Pancreas (tissue), 10 donors: ENCODE data around the gene SNTG2. TPM values are rescaled to one million over a fixed set of nuclear protein-coding genes. Genes with fewer than 3 reads are reported as not detected.
"Not testable (repeated sequence)": the region's sequence is repeated elsewhere in the genome, so short reads cannot be mapped to it uniquely, and the experiment has no call there.

ENCODE experiments used
- ATAC-seq, 4 donors: fragments of 200-7000 bp; cut with Tn5 transposase; one replicate each; pipeline versions ENCODE4 v1.8.0 to v1.9.1; 2020; ENCODE audit warnings: mild to moderate bottlenecking in 4 of 4, moderate library complexity in 4 of 4
- DNase-seq, 6 donors: peaks; one replicate each; pipeline ENCODE4 v3.0.0-alpha.2; 2020
- FAIRE-seq: peaks from 2 replicates; lab custom pipeline; 2012; peaks lifted over from hg19 to GRCh38; lab: Jason Lieb, UNC
- H3K27ac ChIP-seq, 4 donors: fragments of 200-600 bp; sonication (generic); 1 replicate in 3 of 4; 2 replicates in 1 of 4; pipeline versions ENCODE4 v1.5.0 to v1.8.0; 2020
- H3K27me3 ChIP-seq, 4 donors: fragments of 200-600 bp; one replicate each; pipeline ENCODE4 v1.8.0; 2021
- H3K36me3 ChIP-seq, 3 donors: fragments of 200-600 bp; sonication (generic) in 1 of 3; one replicate each; pipeline versions ENCODE4 v1.5.0 to v1.8.0; 2020 to 2021
- H3K4me1 ChIP-seq, 3 donors: fragments of 200-600 bp; one replicate each; pipeline ENCODE4 v1.8.0; 2021
- H3K4me3 ChIP-seq, 4 donors: fragments of 200-600 bp; sonication (generic) in 2 of 4; one replicate each; pipeline versions ENCODE4 v1.5.0 to v1.8.0; 2020 to 2021
- H3K9me3 ChIP-seq, 4 donors: fragments of 200-600 bp; one replicate each; pipeline ENCODE4 v1.8.0; 2021
- CTCF ChIP-seq, 4 donors: fragments of 200-600 bp; sonication (generic) in 3 of 4; IDR thresholded peaks; one replicate each; pipeline versions ENCODE4 v1.5.0 to v1.8.0; 2021; ENCODE audit warnings: antibody characterized with exemption in 4 of 4
- WGBS, 2 donors: extraction: QIAGEN DNeasy Blood & Tissue Kit; methylation state at CpG; one replicate each; pipeline ENCODE4 v1.1.7; 2013; 5-methylcytosine and 5-hydroxymethylcytosine counted together
- intact Hi-C, 3 donors: fragments of 100-400 bp; cut with DNase I; formaldehyde crosslinking; loops; one replicate each; pipeline versions ENCODE4 v1.11.1 to v1.14.2; 2022
- polyA plus RNA-seq, 2 donors: library from polyadenylated mRNA; stranded (reverse); fragments of 200-250 nt; gene quantifications; one replicate each; pipeline ENCODE4 v1.2.3, GENCODE V29; 2013
- total RNA-seq, 6 donors: library from RNA; stranded (reverse); fragmentation: NEBNext Ultra II Directional in 4 of 6; extraction: Animal tissue kit (Norgen Biotek cat#: 25700) in 4 of 6; gene quantifications; one replicate each; pipeline versions ENCODE4 v1.2.1 to v1.2.4, GENCODE V29; 2021 to 2023
- donor health status: healthy with polysubstance abuse.
- donor health status: DM: no; HTN: no; CAD: no; lungs with moderate emphysema.
- donor health status: DM: no; HTN: no; CAD: no.
- donor health status: control.
- donor health status: control.
- donor health status: Bipolar disorder and iron deficiency.
- donor health status: DM: yes; HTN: yes; CAD: no.
- donor health status: DM: no; HTN: no; CAD: no.
- donor health status: DM: no; HTN: no; CAD: no.
- donor health status: DM: yes; HTN: yes; CAD: no.

The SNTG2 gene
- total and polyA plus RNA-seq, 8 donors: 1.4 to 19.2 (median 4.6) TPM

GRCh38 chr2:1381644-1382043, 431.0 kb downstream of the SNTG2 start:
- H3K36me3 ChIP-seq: no peaks in the 10 kb centered on the region
- WGBS, 2 donors: 79 to 87% methylated on average over 3 of the region's 3 CpGs
- ATAC-seq (no peak), DNase-seq (no peak), FAIRE-seq (no peak)
- no peak overlapping the region for H3K27ac ChIP-seq
- H3K27me3 ChIP-seq: no peaks in the 10 kb centered on the region
- H3K4me3 ChIP-seq: no peak overlapping the region
- no peaks in the 10 kb centered on the region for H3K9me3 ChIP-seq
- intact Hi-C loops: no loop called here
- peaks cover 0 to 4% (median 0%) of the 10 kb centered on the region in 3 donors for H3K4me1 ChIP-seq
- no peak for TF ChIP-seq CTCF (IDR thresholded peaks at IDR 0.05)

GRCh38 chr2:1387954-1388725, 437.5 kb downstream of the SNTG2 start:
- FAIRE-seq, H3K27ac ChIP-seq, H3K9me3 ChIP-seq, H3K36me3 ChIP-seq, H3K27me3 ChIP-seq, H3K4me1 ChIP-seq, intact Hi-C loops, DNase-seq, ATAC-seq, H3K4me3 ChIP-seq: not testable (repeated sequence)
- 68 to 79% methylated on average over 16 to 18 of the region's 18 CpGs for WGBS, 2 donors

GRCh38 chr2:1390118-1390517, 439.5 kb downstream of the SNTG2 start:
- H3K36me3 ChIP-seq, H3K27ac ChIP-seq, H3K9me3 ChIP-seq, ATAC-seq, DNase-seq, intact Hi-C loops, H3K27me3 ChIP-seq, FAIRE-seq, H3K4me1 ChIP-seq, H3K4me3 ChIP-seq: not testable (repeated sequence)
- 87% methylated on average over 6 of the region's 6 CpGs for WGBS, 2 donors

- Histone ChIP-seq H3K27me3 (no peaks in the 10 kb centered on the region), H3K4me3 (no peak overlapping the region), H3K9me3 (no peaks in the 10 kb centered on the region), H3K36me3 (no peaks in the 10 kb centered on the region), H3K4me1 (peaks cover 0 to 9% (median 5%) of the 10 kb centered on the region in 3 donors), H3K27ac (peak overlapping the region in 1 of 4 donors; percentile 1)
- 24 to 37% methylated on average over 2 of the region's 2 CpGs for WGBS, 2 donors
- ATAC-seq (peak in 3 of 4 donors; percentile 30 to 95 (median 85)), FAIRE-seq (no peak), DNase-seq (peak in 2 of 6 donors; percentile 38 to 66)
- intact Hi-C loops: no loop called here
- no peak for TF ChIP-seq CTCF (IDR thresholded peaks at IDR 0.05)
Measured at GRCh38 chr2:1393321-1393720, 442.7 kb downstream of the SNTG2 start.

GRCh38 chr2:1394709-1395408, 444.2 kb downstream of the SNTG2 start:
- no peak for TF ChIP-seq CTCF (IDR thresholded peaks at IDR 0.05)
- intact Hi-C loops: no loop called here
- 89 to 94% methylated on average over 7 of the region's 7 CpGs for WGBS, 2 donors

More at GRCh38 chr2:1394709-1395408, 444.2 kb downstream of the SNTG2 start:
- no peaks in the 10 kb centered on the region for H3K9me3 ChIP-seq
- H3K27ac ChIP-seq: no peak overlapping the region
- H3K36me3 ChIP-seq: no peaks in the 10 kb centered on the region
- H3K4me1 ChIP-seq: peaks cover 0 to 9% (median 5%) of the 10 kb centered on the region in 3 donors
- FAIRE-seq (no peak), DNase-seq (no peak), ATAC-seq (peak in 1 of 4 donors; percentile 63)
- H3K27me3 ChIP-seq: no peaks in the 10 kb centered on the region
- no peak overlapping the region for H3K4me3 ChIP-seq
